Superior temporal gyrus (tissue), 1 donor: ENCODE measurements around the gene DAPP1.
"Not testable (repeated sequence)": the region's sequence is repeated elsewhere in the genome, so short reads cannot be mapped to it uniquely, and the experiment has no call there.

ENCODE experiments used
- DNase-seq: peaks from one replicate; pipeline ENCODE4 v3.0.0-alpha.2; 2016; ENCODE audit errors: extremely low spot score

DAPP1 gene

GRCh38 chr4:99824070-99824599 is 7.5 kb downstream of the DAPP1 start:
- DNase-seq, result no peak

GRCh38 chr4:99825272-99825671 is 8.6 kb downstream of the DAPP1 start:
- no peak for DNase-seq

- no peak for DNase-seq
Observed at GRCh38 chr4:99826016-99826415, 9.4 kb downstream of the DAPP1 start.

GRCh38 chr4:99827454-99827853 is 10.8 kb downstream of the DAPP1 start:
- DNase-seq, result no peak

- no peak for DNase-seq
Observed at GRCh38 chr4:99827857-99828256, 11.2 kb downstream of the DAPP1 start.

GRCh38 chr4:99828477-99828876 is 11.8 kb downstream of the DAPP1 start:
- no peak for DNase-seq

- not testable (repeated sequence) for DNase-seq
Observed at GRCh38 chr4:99830051-99830450, 13.4 kb downstream of the DAPP1 start.

- no peak for DNase-seq
Observed at GRCh38 chr4:99832321-99832720, 15.7 kb downstream of the DAPP1 start.

- no peak for DNase-seq
Observed at GRCh38 chr4:99832758-99833157, 16.1 kb downstream of the DAPP1 start.

GRCh38 chr4:99833756-99834155 is 17.1 kb downstream of the DAPP1 start:
- no peak for DNase-seq

GRCh38 chr4:99834569-99834968 is 17.9 kb downstream of the DAPP1 start:
- no peak for DNase-seq

GRCh38 chr4:99835942-99836341 is 19.3 kb downstream of the DAPP1 start:
- DNase-seq, result no peak

GRCh38 chr4:99838927-99839326 is 22.3 kb downstream of the DAPP1 start:
- DNase-seq, result no peak

- DNase-seq, result no peak
Observed at GRCh38 chr4:99841129-99841528, 24.5 kb downstream of the DAPP1 start.

GRCh38 chr4:99843413-99843812 is 26.8 kb downstream of the DAPP1 start:
- DNase-seq, result no peak

- DNase-seq, result no peak
Observed at GRCh38 chr4:99844048-99844447, 27.4 kb downstream of the DAPP1 start.

GRCh38 chr4:99845179-99845578 is 28.6 kb downstream of the DAPP1 start:
- no peak for DNase-seq

GRCh38 chr4:99845708-99846469 is 29.3 kb downstream of the DAPP1 start:
- DNase-seq, result no peak

- no peak for DNase-seq
Observed at GRCh38 chr4:99846891-99847290, 30.3 kb downstream of the DAPP1 start.

GRCh38 chr4:99847362-99847976 is 30.8 kb downstream of the DAPP1 start:
- no peak for DNase-seq

GRCh38 chr4:99848591-99849001 is 32.0 kb downstream of the DAPP1 start:
- no peak for DNase-seq

GRCh38 chr4:99852199-99852749 is 35.6 kb downstream of the DAPP1 start:
- no peak for DNase-seq

GRCh38 chr4:99853190-99853589 is 36.6 kb downstream of the DAPP1 start:
- DNase-seq, result no peak
